A549 (cell line): ENCODE measurements around the gene TSSK6. TPM values are rescaled to one million over a fixed set of nuclear protein-coding genes. Genes with fewer than 3 reads are reported as not detected.

Experiments used
- ATAC-seq, 2 experiments: fragments of 200-7000 bp in 1 of 2; fragments of >200 bp in 1 of 2; cut with Nextera tagmentation in 1 of 2; cut with Tn5 transposase in 1 of 2; 3 replicates each; pipeline versions ENCODE4 v1.8.0 to v1.9.1; 2018 to 2020; ENCODE audit warnings: mild to moderate bottlenecking in 1 of 2, moderate library complexity in 1 of 2
- CTCF ChIA-PET: fragments of 300-600 bp; sonication (Branson Sonifier 250); formaldehyde crosslinking; extraction: SDS; loops from one replicate; lab custom pipeline; 2021; ENCODE audit warnings: antibody characterized with exemption, inconsistent platforms; lab: Yijun Ruan, JAX
- POLR2A ChIA-PET: fragments of 350-600 bp; formaldehyde crosslinking; extraction: SDS; loops from one replicate; lab custom pipeline; 2021; ENCODE audit warnings: antibody characterized with exemption, inconsistent platforms; lab: Yijun Ruan, JAX
- DNase-seq, 2 experiments: peaks; one replicate each; pipeline versions ENCODE4 v3.0.0 to v3.0.0-alpha.2; 2011 to 2016; ENCODE audit warnings: low read depth in 1 of 2, low spot score in 1 of 2
- FAIRE-seq: peaks from 2 replicates; lab custom pipeline; 2011; peaks lifted over from hg19 to GRCh38; lab: Jason Lieb, UNC
- H3K27ac ChIP-seq, 2 experiments: fragments of >200 bp; sonication (Bioruptor Twin); formaldehyde crosslinking; 3 replicates each; pipeline ENCODE4 v1.5.1; 2016 to 2017
- H3K4me1 ChIP-seq: fragments of >200 bp; sonication (Bioruptor Twin); formaldehyde crosslinking; 3 replicates; pipeline ENCODE4 v1.6.1; 2016
- H3K4me2 ChIP-seq: fragments of >200 bp; sonication (Bioruptor Twin); formaldehyde crosslinking; 3 replicates; pipeline ENCODE4 v1.6.1; 2016
- H3K4me3 ChIP-seq: fragments of >200 bp; sonication (Bioruptor Twin); formaldehyde crosslinking; 3 replicates; pipeline ENCODE4 v1.5.1; 2016
- H3K9me3 ChIP-seq: fragments of >200 bp; sonication (Bioruptor Twin); formaldehyde crosslinking; 3 replicates; pipeline ENCODE4 v1.6.1; 2016
- CBX2 ChIP-seq: fragments of 200-600 bp; sonication (generic); IDR thresholded peaks from 2 replicates; pipeline ENCODE4 v1.6.1; 2016; ENCODE audit warnings: low read depth, mild to moderate bottlenecking, borderline replicate concordance
- CHD2 ChIP-seq: fragments of 150-350 bp; IDR thresholded peaks from 2 replicates; pipeline ENCODE4 v1.6.1; 2014; ENCODE audit warnings: low read length; ENCODE audit not compliant: partially characterized antibody
- CTCF ChIP-seq: fragments of >200 bp; sonication (Bioruptor Twin); formaldehyde crosslinking; IDR thresholded peaks from 3 replicates; pipeline ENCODE4 v1.5.1; 2016
- E2F6 ChIP-seq: IDR thresholded peaks from 2 replicates; pipeline ENCODE4 v1.6.1; 2012; ENCODE audit warnings: low read depth, borderline replicate concordance
- EHF ChIP-seq: fragments of 250-450 bp; sonication (Bioruptor Pico); IDR thresholded peaks from 2 replicates; pipeline ENCODE4 v1.5.0; 2020; ENCODE audit warnings: mild to moderate bottlenecking
- ESRRA ChIP-seq: fragments of 150-350 bp; IDR thresholded peaks from 2 replicates; pipeline ENCODE4 v1.6.1; 2014; ENCODE audit warnings: mild to moderate bottlenecking, low read length, borderline replicate concordance
- FOSL2 ChIP-seq, 2 experiments: fragments of 450-650 bp in 1 of 2; fragments of >200 bp in 1 of 2; sonication (Bioruptor Twin) in 1 of 2; formaldehyde crosslinking; IDR thresholded peaks; 2 replicates each; pipeline versions ENCODE4 v1.5.0 to v1.6.1; 2016 to 2020; ENCODE audit warnings: mild to moderate bottlenecking in 1 of 2, moderate library complexity in 1 of 2
- FOXS1 ChIP-seq: fragments of 250-450 bp; sonication (Bioruptor Pico); IDR thresholded peaks from 2 replicates; pipeline ENCODE4 v1.5.0; 2020; ENCODE audit warnings: mild to moderate bottlenecking, moderate library complexity
- GATA3 ChIP-seq: IDR thresholded peaks from 2 replicates; pipeline ENCODE4 v1.6.1; 2012; ENCODE audit warnings: borderline replicate concordance
- HMGXB4 ChIP-seq: fragments of 250-450 bp; sonication (Bioruptor Pico); IDR thresholded peaks from 2 replicates; pipeline ENCODE4 v1.5.0; 2021; ENCODE audit warnings: mild to moderate bottlenecking, moderate library complexity, borderline replicate concordance
- HOXA7 ChIP-seq: fragments of 250-450 bp; sonication (Bioruptor Pico); IDR thresholded peaks from 2 replicates; pipeline ENCODE4 v1.5.0; 2020; ENCODE audit warnings: mild to moderate bottlenecking, moderate library complexity
- HOXB5 ChIP-seq: fragments of 250-450 bp; sonication (Bioruptor Pico); IDR thresholded peaks from 2 replicates; pipeline ENCODE4 v1.5.0; 2020; ENCODE audit warnings: mild to moderate bottlenecking, moderate library complexity
- JUN ChIP-seq, 2 experiments: fragments of >200 bp; sonication (Bioruptor Twin); formaldehyde crosslinking; IDR thresholded peaks; 2 replicates in 1 of 2; 3 replicates in 1 of 2; pipeline ENCODE4 v1.6.1; 2016 to 2017
- KDM5A ChIP-seq: fragments of 200-600 bp; sonication (generic); IDR thresholded peaks from 2 replicates; pipeline ENCODE4 v1.6.1; 2016; ENCODE audit warnings: antibody characterized with exemption, mild to moderate bottlenecking
- MAFK ChIP-seq: fragments of 450-650 bp; IDR thresholded peaks from 2 replicates; pipeline ENCODE4 v1.6.1; 2014; ENCODE audit not compliant: partially characterized antibody
- NPAS2 ChIP-seq: fragments of 250-450 bp; sonication (Bioruptor Pico); IDR thresholded peaks from 2 replicates; pipeline ENCODE4 v1.8.0; 2022; ENCODE audit warnings: mild to moderate bottlenecking, moderate library complexity, borderline replicate concordance
- NR3C1 ChIP-seq: fragments of >200 bp; sonication (Bioruptor Twin); formaldehyde crosslinking; IDR thresholded peaks from 3 replicates; pipeline ENCODE4 v1.6.1; 2017
- PBX3 ChIP-seq: IDR thresholded peaks from 2 replicates; pipeline ENCODE4 v1.6.1; 2012
- RARB ChIP-seq: fragments of 250-450 bp; sonication (Bioruptor Pico); IDR thresholded peaks from 2 replicates; pipeline ENCODE4 v1.8.0; 2021; ENCODE audit warnings: mild to moderate bottlenecking, moderate library complexity
- REST ChIP-seq: fragments of 200-600 bp; sonication (generic); IDR thresholded peaks from 2 replicates; pipeline ENCODE4 v1.6.1; 2016; ENCODE audit warnings: antibody characterized with exemption, mild to moderate bottlenecking, moderate library complexity
- RFX5 ChIP-seq: fragments of 450-650 bp; IDR thresholded peaks from 2 replicates; pipeline ENCODE4 v1.7.1; 2014; ENCODE audit warnings: antibody characterized with exemption, mild to moderate bottlenecking, moderate library complexity
- USF2 ChIP-seq: fragments of 450-650 bp; IDR thresholded peaks from 2 replicates; pipeline ENCODE4 v1.6.1; 2014; ENCODE audit warnings: antibody characterized with exemption
- ZC3H11A ChIP-seq: fragments of 450-650 bp; IDR thresholded peaks from 2 replicates; pipeline ENCODE4 v1.6.1; 2014; ENCODE audit warnings: antibody characterized with exemption, mild to moderate bottlenecking
- ZFP36 ChIP-seq: fragments of 450-650 bp; IDR thresholded peaks from 2 replicates; pipeline ENCODE4 v1.6.1; 2014; ENCODE audit warnings: borderline replicate concordance; ENCODE audit not compliant: partially characterized antibody
- WGBS: methylation state at CpG from one replicate; pipeline ENCODE4 v1.1.6; 2017; ENCODE audit errors: missing lambda C conversion rate; 5-methylcytosine and 5-hydroxymethylcytosine counted together
- polyA plus RNA-seq, 4 experiments: library from polyadenylated mRNA; depleted of rRNA in 3 of 4; stranded (reverse); fragments of >200 nt; fragmentation: RNase III in 1 of 4; extraction: RNeasy Plus Mini Kit Qiagen cat#74134 plus additional on column Dnase treatment in 1 of 4; gene quantifications; 2 replicates in 3 of 4; 3 replicates in 1 of 4; pipeline ENCODE4 v1.2.3, GENCODE V29; 2011 to 2017

The TSSK6 gene
- polyA plus RNA-seq, 2 of the 4 experiments (the other 2 are of a cell fraction), result 1.4 to 1.8 TPM

GRCh38 chr19:19530423-19530804, 15.1 kb upstream of the TSSK6 start:
- POLR2A ChIA-PET, result interaction anchor here (0.7 kb wide), 1 partner anchor 15 kb away, joined by 4 read pairs; the partner anchor contains the start of genes NDUFA13 and TSSK6
- FAIRE-seq (no peak), DNase-seq (no peak), ATAC-seq (no peak)
- no peaks in the 10 kb centered on the region for H3K4me1 ChIP-seq
- H3K27ac ChIP-seq, result no peak overlapping the region
- WGBS, result 76% methylated on average over 7 of the region's 9 CpGs
- CTCF ChIA-PET, result interaction anchor here (0.6 to 6.4 kb wide), 3 partner anchors 22 to 237 kb away, joined by 3 to 79 read pairs (median 7); no protein-coding TSS in a partner anchor
- no peak for TF ChIP-seq FOSL2 (IDR thresholded peaks at IDR 0.05)
- TF ChIP-seq FOSL2 (CRISPR knock-in tag; IDR thresholded peaks at IDR 0.05), result no peak
- TF ChIP-seq NPAS2 (CRISPR knock-in tag), result no peak
- no peak for TF ChIP-seq HMGXB4 (CRISPR knock-in tag)
- no peak for TF ChIP-seq JUN (IDR thresholded peaks at IDR 0.05)
- TF ChIP-seq CBX2, result no peak
- no peak for TF ChIP-seq ESRRA
- TF ChIP-seq KDM5A, result no peak
- no peak for TF ChIP-seq ZFP36
- TF ChIP-seq HOXA7 (CRISPR knock-in tag), result no peak
- TF ChIP-seq EHF (CRISPR knock-in tag), result no peak
- TF ChIP-seq E2F6, result no peak
- TF ChIP-seq MAFK, result no peak
- no peak for TF ChIP-seq NR3C1
- no peaks in the 10 kb centered on the region for H3K9me3 ChIP-seq
- no peak overlapping the region for H3K4me2 ChIP-seq
- no peak overlapping the region for H3K4me3 ChIP-seq

GRCh38 chr19:19529783-19530422, 14.6 kb upstream of the TSSK6 start:
- no peak overlapping the region for H3K4me3 ChIP-seq
- H3K27ac ChIP-seq, result no peak overlapping the region
- ChIA-PET POLR2A (interaction anchor here (0.7 kb wide), 1 partner anchor 14 kb away, joined by 4 read pairs; the partner anchor contains the start of genes NDUFA13 and TSSK6), CTCF (interaction anchor here (0.6 to 6.4 kb wide), 3 partner anchors 23 to 236 kb away, joined by 3 to 79 read pairs (median 7); no protein-coding TSS in a partner anchor)
- no peaks in the 10 kb centered on the region for H3K9me3 ChIP-seq
- H3K4me1 ChIP-seq, result no peaks in the 10 kb centered on the region
- FAIRE-seq (no peak), DNase-seq (no peak), ATAC-seq (no peak)
- WGBS, result 87% methylated on average over 8 of the region's 11 CpGs
- H3K4me2 ChIP-seq, result no peak overlapping the region
- no peak for TF ChIP-seq CHD2
- TF ChIP-seq HOXB5 (CRISPR knock-in tag), result no peak
- no peak for TF ChIP-seq EHF (CRISPR knock-in tag)
- TF ChIP-seq REST, result no peak
- TF ChIP-seq GATA3, result no peak
- TF ChIP-seq USF2, result no peak
- TF ChIP-seq RFX5, result no peak
- no peak for TF ChIP-seq FOXS1 (CRISPR knock-in tag)
- no peak for TF ChIP-seq HMGXB4 (CRISPR knock-in tag)
- no peak for TF ChIP-seq ZC3H11A
- TF ChIP-seq FOSL2 (IDR thresholded peaks at IDR 0.05), result no peak
- TF ChIP-seq FOSL2 (CRISPR knock-in tag; IDR thresholded peaks at IDR 0.05), result no peak
- no peak for TF ChIP-seq RARB (CRISPR knock-in tag)
- no peak for TF ChIP-seq CTCF
- no peak for TF ChIP-seq PBX3
